ENCODE results near the gene ME3.

The ME3 gene

GRCh38 chr11:86670181-86670580 is 2.2 kb downstream of the ME3 start:
- Histone ChIP-seq H4K20me1 (ENCODE audit: insufficient read depth) (no peaks in the 10 kb centered on the region), H2AFZ (ENCODE audit: low read depth) (no peak overlapping the region), H3K4me2 (no peak overlapping the region), H3K9ac (no peak overlapping the region), H3K4me3 (IDR thresholded peaks at IDR 0.05; ENCODE audit: insufficient read depth, low read depth, low read length) (no peak overlapping the region), H3K36me3 (ENCODE audit: insufficient read depth) (no peaks in the 10 kb centered on the region), H3K4me1 (ENCODE audit: low read depth, poor library complexity, severe bottlenecking) (no peaks in the 10 kb centered on the region), H3K79me2 (ENCODE audit: insufficient read depth, low read depth) (no peaks in the 10 kb centered on the region), H3K27ac (no peak overlapping the region), H3K27me3 (ENCODE audit: insufficient read depth, low read depth) (no peaks in the 10 kb centered on the region)
- TF ChIP-seq CTCF (conservative IDR thresholded peaks at IDR 0.05; ENCODE audit: low read depth, low read length) = no peak

- H3K9ac ChIP-seq = no peak overlapping the region
- H3K4me2 ChIP-seq = no peak overlapping the region
- H3K27me3 ChIP-seq (ENCODE audit: insufficient read depth, low read depth) = no peaks in the 10 kb centered on the region
- no peak overlapping the region for H2AFZ ChIP-seq (ENCODE audit: low read depth)
- no peaks in the 10 kb centered on the region for H3K79me2 ChIP-seq (ENCODE audit: insufficient read depth, low read depth)
- no peak for TF ChIP-seq CTCF (conservative IDR thresholded peaks at IDR 0.05; ENCODE audit: low read depth, low read length)
- no peaks in the 10 kb centered on the region for H4K20me1 ChIP-seq (ENCODE audit: insufficient read depth)
- H3K27ac ChIP-seq = no peak overlapping the region
- no peaks in the 10 kb centered on the region for H3K4me1 ChIP-seq (ENCODE audit: low read depth, poor library complexity, severe bottlenecking)
- H3K36me3 ChIP-seq (ENCODE audit: insufficient read depth) = no peaks in the 10 kb centered on the region
- H3K4me3 ChIP-seq (IDR thresholded peaks at IDR 0.05; ENCODE audit: insufficient read depth, low read depth, low read length) = no peak overlapping the region
Observed at GRCh38 chr11:86669424-86669823, 3.0 kb downstream of the ME3 start.

- Histone ChIP-seq H3K4me3 (IDR thresholded peaks at IDR 0.05; ENCODE audit: insufficient read depth, low read depth, low read length) (no peak overlapping the region), H3K27me3 (ENCODE audit: insufficient read depth, low read depth) (no peaks in the 10 kb centered on the region), H4K20me1 (ENCODE audit: insufficient read depth) (no peaks in the 10 kb centered on the region)
Observed at GRCh38 chr11:86668929-86669328, 3.5 kb downstream of the ME3 start.

GRCh38 chr11:86666193-86666592 is 6.2 kb downstream of the ME3 start:
- Histone ChIP-seq H3K4me1 (ENCODE audit: low read depth, poor library complexity, severe bottlenecking) (no peaks in the 10 kb centered on the region), H4K20me1 (ENCODE audit: insufficient read depth) (no peaks in the 10 kb centered on the region), H3K79me2 (ENCODE audit: insufficient read depth, low read depth) (no peaks in the 10 kb centered on the region), H3K27ac (no peak overlapping the region), H3K36me3 (ENCODE audit: insufficient read depth) (no peaks in the 10 kb centered on the region), H3K9ac (no peak overlapping the region), H3K27me3 (ENCODE audit: insufficient read depth, low read depth) (no peaks in the 10 kb centered on the region), H3K4me3 (IDR thresholded peaks at IDR 0.05; ENCODE audit: insufficient read depth, low read depth, low read length) (no peak overlapping the region), H3K4me2 (no peak overlapping the region), H2AFZ (ENCODE audit: low read depth) (no peak overlapping the region)
- no peak for TF ChIP-seq CTCF (conservative IDR thresholded peaks at IDR 0.05; ENCODE audit: low read depth, low read length)

More at GRCh38 chr11:86668929-86669328, 3.5 kb downstream of the ME3 start:
- Histone ChIP-seq H3K27ac (no peak overlapping the region), H3K4me1 (ENCODE audit: low read depth, poor library complexity, severe bottlenecking) (no peaks in the 10 kb centered on the region), H3K9ac (no peak overlapping the region), H3K36me3 (ENCODE audit: insufficient read depth) (no peaks in the 10 kb centered on the region), H3K79me2 (ENCODE audit: insufficient read depth, low read depth) (no peaks in the 10 kb centered on the region), H3K4me2 (no peak overlapping the region), H2AFZ (ENCODE audit: low read depth) (no peak overlapping the region)
- no peak for TF ChIP-seq CTCF (conservative IDR thresholded peaks at IDR 0.05; ENCODE audit: low read depth, low read length)
